ENCODE data around the gene RALGAPA1.
"Not testable (repeated sequence)": the region's sequence is repeated elsewhere in the genome, so short reads cannot be mapped to it uniquely, and the experiment has no call there.

Gene RALGAPA1

GRCh38 chr14:35741345-35742031 lies 67.6 kb downstream of the RALGAPA1 start:
- TF ChIP-seq, protein P1, sequence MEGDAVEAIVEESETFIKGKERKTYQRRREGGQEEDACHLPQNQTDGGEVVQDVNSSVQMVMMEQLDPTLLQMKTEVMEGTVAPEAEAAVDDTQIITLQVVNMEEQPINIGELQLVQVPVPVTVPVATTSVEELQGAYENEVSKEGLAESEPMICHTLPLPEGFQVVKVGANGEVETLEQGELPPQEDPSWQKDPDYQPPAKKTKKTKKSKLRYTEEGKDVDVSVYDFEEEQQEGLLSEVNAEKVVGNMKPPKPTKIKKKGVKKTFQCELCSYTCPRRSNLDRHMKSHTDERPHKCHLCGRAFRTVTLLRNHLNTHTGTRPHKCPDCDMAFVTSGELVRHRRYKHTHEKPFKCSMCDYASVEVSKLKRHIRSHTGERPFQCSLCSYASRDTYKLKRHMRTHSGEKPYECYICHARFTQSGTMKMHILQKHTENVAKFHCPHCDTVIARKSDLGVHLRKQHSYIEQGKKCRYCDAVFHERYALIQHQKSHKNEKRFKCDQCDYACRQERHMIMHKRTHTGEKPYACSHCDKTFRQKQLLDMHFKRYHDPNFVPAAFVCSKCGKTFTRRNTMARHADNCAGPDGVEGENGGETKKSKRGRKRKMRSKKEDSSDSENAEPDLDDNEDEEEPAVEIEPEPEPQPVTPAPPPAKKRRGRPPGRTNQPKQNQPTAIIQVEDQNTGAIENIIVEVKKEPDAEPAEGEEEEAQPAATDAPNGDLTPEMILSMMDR (IDR thresholded peaks at IDR 0.05; ENCODE audit: insufficient read depth, missing control alignments), result no peak
- DNase-seq (ENCODE audit: insufficient read length, low spot score) (no peak), FAIRE-seq (no peak)

DNA sequence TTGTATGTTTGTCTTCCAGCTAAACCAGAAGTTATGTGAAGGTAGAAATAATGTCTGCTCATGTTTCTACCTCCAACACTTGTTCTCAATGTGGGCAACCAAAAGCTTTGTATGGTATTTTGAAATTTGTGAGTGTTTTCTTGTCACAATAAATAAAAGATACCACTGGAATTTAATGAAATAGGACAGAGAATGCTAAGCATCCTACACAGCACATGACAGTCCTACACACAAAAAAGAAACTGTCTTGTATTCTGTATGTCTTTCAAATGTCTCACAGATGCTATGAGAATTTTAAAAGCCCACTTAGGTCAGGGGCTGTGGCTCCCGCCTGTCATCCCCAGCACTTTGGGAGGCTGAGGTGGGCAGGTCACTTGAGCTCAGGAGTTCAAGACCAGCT lies 68.9 kb downstream of the RALGAPA1 start:
- DNase-seq (ENCODE audit: insufficient read length, low spot score), result no peak
- FAIRE-seq, result no peak
- TF ChIP-seq, protein P1 (IDR thresholded peaks at IDR 0.05; ENCODE audit: insufficient read depth, missing control alignments), result no peak

DNA sequence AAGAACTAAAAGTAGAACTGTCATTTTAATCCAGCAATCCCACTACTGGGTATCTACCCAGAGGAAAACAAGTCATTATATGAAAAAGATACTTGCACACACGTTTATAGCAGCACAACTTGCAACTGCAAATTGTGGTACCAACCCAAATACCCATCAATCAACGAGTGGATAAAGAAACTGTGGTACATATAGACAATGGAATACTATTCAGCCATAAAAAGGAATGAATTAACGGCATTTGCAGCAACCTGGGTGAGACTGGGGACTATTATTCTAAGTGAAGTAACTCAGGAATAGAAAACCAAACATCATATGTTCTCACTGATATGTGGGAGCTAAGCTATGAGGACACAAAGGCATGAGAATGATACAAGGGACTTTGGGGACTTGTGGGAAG lies 73.9 kb downstream of the RALGAPA1 start:
- DNase-seq (ENCODE audit: insufficient read length, low spot score); FAIRE-seq: not testable (repeated sequence)

GRCh38 chr14:35733510-35733909 lies 75.6 kb downstream of the RALGAPA1 start:
- DNase-seq (ENCODE audit: insufficient read length, low spot score); FAIRE-seq: not testable (repeated sequence)

- FAIRE-seq, result no peak
- DNase-seq (ENCODE audit: insufficient read length, low spot score), result no peak
- TF ChIP-seq, protein P1 (IDR thresholded peaks at IDR 0.05; ENCODE audit: insufficient read depth, missing control alignments), result no peak
Observed at GRCh38 chr14:35730871-35731270, 78.2 kb downstream of the RALGAPA1 start.

DNA sequence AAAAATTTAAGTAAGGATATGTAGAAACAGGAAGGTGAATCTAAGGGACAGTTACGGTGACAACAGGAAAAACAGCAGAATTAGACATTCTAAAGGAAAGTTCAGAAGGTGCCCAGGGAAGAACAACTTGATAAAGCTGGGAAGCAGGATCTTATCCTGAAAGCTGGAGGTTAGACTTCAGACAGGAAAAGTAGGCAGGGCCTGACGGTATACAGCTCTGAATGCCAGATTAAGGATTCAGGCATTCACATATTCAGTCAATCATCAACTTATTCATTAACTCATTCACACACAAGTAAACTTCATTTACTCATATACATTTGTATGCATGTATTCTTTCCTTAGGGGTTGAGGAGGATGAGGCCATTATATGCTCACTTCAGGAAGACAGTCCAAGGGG lies 81.3 kb downstream of the RALGAPA1 start:
- FAIRE-seq (no peak), DNase-seq (ENCODE audit: insufficient read length, low spot score) (no peak)
- TF ChIP-seq, protein P1 (IDR thresholded peaks at IDR 0.05; ENCODE audit: insufficient read depth, missing control alignments), result no peak

DNA sequence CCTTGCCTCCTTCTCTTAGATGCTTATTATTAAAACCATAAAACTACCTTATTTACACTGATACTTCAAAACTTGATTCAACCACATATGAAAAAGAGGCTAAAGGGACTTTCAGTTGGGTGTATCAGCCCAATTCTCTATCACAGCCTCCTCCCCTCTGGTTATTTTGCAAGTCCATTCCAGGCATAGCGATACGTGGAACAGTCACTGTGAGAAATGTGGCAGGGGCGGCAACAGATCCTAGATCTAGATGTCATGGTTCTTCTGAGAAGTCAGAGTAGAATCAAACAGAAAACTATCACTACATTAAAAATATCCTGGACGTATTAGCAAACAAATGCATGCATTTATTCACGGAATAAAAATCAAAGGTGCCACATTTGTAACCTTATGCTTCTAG lies 83.2 kb downstream of the RALGAPA1 start:
- no peak for DNase-seq (ENCODE audit: insufficient read length, low spot score)
- FAIRE-seq, result no peak
- TF ChIP-seq, protein P1 (IDR thresholded peaks at IDR 0.05; ENCODE audit: insufficient read depth, missing control alignments), result no peak

DNA sequence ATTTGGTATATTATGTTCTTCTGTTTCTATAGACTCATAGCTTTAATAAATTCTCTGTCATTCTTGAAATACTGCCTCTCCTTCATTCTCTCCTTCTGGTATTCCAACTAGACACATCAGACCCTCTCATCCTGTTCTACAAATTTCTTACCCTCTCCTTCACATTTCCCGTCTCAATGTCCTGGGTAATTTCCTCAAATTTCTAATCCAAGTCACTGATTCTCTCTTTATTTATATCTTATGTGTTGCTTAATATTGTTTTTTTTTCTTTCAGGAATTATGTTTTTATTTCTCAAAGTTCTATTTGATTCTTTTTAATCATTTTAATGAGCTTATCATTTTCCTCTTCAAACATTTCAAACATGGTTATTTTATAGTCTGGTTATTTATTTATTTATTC lies 94.0 kb downstream of the RALGAPA1 start:
- TF ChIP-seq, protein P1 (IDR thresholded peaks at IDR 0.05; ENCODE audit: insufficient read depth, missing control alignments), result no peak
- no peak for FAIRE-seq
- no peak for DNase-seq (ENCODE audit: insufficient read length, low spot score)

All from D721Med (cell line).